Measurements from ENCODE around the gene NHSL1.

Gene NHSL1

DNA sequence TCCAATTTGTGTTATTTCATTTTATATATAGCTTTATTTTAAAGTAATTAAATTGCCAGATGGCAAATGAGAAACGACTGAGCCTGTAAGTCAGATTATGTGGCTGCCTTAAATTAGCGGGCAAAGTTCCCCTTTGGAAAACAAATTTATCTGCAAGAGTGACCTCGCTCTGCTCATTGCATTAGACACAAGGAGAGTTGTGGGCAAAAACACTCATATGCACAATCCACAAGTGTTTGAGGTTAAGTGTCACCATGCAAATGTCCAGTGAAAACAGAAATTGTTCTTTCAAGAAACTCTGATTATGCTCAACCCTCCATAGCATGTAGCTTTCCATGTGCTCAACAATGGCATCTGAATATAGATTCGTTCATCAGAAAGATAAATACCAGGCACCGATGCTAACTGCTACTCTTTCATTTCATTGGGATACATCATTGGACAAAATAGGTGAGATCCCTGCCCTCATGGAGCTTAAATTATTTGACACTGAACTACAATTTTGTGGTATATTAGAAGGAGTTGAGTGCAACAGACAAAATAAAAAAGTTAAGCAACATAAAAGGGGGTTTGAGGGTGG, 1.7 kb upstream of the NHSL1 start:
- TF ChIP-seq RARB (CRISPR knock-in tag; IDR thresholded peaks at IDR 0.05) = no peak
- ATAC-seq = no peak

DNA sequence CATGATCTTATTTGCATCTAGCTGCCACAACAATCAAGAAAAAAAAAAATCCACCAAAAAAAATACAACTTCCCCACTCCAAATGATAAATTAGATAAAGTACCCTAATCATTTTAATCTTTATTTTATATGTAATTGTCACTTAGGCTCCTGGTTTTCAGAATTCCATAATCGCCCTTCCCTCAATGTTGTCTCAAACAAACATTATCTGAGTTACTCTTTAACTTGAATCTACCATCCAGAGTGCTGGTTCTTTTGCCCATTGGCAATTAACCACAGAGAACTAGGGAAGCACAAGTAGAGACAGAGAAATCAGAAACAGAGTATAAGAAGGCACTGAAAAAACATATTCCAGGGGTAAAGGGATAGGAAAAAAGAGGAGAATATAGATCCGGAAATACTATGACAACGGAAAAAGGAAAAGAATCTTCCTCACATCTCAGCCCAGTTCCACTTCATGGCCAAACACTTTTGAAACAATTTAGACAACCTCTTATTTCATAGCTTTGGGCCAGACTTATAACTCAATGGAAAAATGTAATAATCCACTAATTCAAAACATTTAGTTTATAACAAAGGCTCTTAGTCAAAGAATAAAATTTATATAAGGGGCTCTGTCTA, 861 bp upstream of the NHSL1 start:
- TF ChIP-seq ZNF565 (CRISPR knock-in tag; conservative IDR thresholded peaks at IDR 0.05; ENCODE audit: low read depth) (no peak), RARB (CRISPR knock-in tag; IDR thresholded peaks at IDR 0.05) (no peak), GLIS3 (CRISPR knock-in tag; IDR thresholded peaks at IDR 0.05) (no peak), ZC3H10 (CRISPR knock-in tag; IDR thresholded peaks at IDR 0.05) (no peak), BACH2 (CRISPR knock-in tag; IDR thresholded peaks at IDR 0.05; ENCODE audit: borderline replicate concordance) (no peak), SNAI2 (CRISPR knock-in tag; IDR thresholded peaks at IDR 0.05) (no peak), ZFP3 (CRISPR knock-in tag; IDR thresholded peaks at IDR 0.05) (no peak), TCF4 (CRISPR knock-in tag; IDR thresholded peaks at IDR 0.05; ENCODE audit: borderline replicate concordance) (no peak), TOX (CRISPR knock-in tag; IDR thresholded peaks at IDR 0.05; ENCODE audit: borderline replicate concordance) (no peak), ZNF8 (CRISPR knock-in tag; IDR thresholded peaks at IDR 0.05) (no peak), ZFP30 (CRISPR knock-in tag; IDR thresholded peaks at IDR 0.05) (no peak), PPARA (CRISPR knock-in tag; IDR thresholded peaks at IDR 0.05; ENCODE audit: borderline replicate concordance) (no peak), CSDC2 (CRISPR knock-in tag; IDR thresholded peaks at IDR 0.05) (no peak)
- TF ChIP-seq, protein P1, sequence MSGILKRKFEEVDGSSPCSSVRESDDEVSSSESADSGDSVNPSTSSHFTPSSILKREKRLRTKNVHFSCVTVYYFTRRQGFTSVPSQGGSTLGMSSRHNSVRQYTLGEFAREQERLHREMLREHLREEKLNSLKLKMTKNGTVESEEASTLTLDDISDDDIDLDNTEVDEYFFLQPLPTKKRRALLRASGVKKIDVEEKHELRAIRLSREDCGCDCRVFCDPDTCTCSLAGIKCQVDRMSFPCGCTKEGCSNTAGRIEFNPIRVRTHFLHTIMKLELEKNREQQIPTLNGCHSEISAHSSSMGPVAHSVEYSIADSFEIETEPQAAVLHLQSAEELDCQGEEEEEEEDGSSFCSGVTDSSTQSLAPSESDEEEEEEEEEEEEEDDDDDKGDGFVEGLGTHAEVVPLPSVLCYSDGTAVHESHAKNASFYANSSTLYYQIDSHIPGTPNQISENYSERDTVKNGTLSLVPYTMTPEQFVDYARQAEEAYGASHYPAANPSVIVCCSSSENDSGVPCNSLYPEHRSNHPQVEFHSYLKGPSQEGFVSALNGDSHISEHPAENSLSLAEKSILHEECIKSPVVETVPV (CRISPR knock-in tag; IDR thresholded peaks at IDR 0.05) = no peak
- TF ChIP-seq, protein P2, sequence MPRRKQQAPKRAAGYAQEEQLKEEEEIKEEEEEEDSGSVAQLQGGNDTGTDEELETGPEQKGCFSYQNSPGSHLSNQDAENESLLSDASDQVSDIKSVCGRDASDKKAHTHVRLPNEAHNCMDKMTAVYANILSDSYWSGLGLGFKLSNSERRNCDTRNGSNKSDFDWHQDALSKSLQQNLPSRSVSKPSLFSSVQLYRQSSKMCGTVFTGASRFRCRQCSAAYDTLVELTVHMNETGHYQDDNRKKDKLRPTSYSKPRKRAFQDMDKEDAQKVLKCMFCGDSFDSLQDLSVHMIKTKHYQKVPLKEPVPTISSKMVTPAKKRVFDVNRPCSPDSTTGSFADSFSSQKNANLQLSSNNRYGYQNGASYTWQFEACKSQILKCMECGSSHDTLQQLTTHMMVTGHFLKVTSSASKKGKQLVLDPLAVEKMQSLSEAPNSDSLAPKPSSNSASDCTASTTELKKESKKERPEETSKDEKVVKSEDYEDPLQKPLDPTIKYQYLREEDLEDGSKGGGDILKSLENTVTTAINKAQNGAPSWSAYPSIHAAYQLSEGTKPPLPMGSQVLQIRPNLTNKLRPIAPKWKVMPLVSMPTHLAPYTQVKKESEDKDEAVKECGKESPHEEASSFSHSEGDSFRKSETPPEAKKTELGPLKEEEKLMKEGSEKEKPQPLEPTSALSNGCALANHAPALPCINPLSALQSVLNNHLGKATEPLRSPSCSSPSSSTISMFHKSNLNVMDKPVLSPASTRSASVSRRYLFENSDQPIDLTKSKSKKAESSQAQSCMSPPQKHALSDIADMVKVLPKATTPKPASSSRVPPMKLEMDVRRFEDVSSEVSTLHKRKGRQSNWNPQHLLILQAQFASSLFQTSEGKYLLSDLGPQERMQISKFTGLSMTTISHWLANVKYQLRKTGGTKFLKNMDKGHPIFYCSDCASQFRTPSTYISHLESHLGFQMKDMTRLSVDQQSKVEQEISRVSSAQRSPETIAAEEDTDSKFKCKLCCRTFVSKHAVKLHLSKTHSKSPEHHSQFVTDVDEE (CRISPR knock-in tag; IDR thresholded peaks at IDR 0.05) = no peak
- TF ChIP-seq, protein P3, sequence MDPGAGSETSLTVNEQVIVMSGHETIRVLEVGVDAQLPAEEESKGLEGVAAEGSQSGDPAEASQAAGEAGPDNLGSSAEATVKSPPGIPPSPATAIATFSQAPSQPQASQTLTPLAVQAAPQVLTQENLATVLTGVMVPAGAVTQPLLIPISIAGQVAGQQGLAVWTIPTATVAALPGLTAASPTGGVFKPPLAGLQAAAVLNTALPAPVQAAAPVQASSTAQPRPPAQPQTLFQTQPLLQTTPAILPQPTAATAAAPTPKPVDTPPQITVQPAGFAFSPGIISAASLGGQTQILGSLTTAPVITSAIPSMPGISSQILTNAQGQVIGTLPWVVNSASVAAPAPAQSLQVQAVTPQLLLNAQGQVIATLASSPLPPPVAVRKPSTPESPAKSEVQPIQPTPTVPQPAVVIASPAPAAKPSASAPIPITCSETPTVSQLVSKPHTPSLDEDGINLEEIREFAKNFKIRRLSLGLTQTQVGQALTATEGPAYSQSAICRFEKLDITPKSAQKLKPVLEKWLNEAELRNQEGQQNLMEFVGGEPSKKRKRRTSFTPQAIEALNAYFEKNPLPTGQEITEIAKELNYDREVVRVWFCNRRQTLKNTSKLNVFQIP (CRISPR knock-in tag; IDR thresholded peaks at IDR 0.05; ENCODE audit: borderline replicate concordance, low read depth) = no peak

DNA sequence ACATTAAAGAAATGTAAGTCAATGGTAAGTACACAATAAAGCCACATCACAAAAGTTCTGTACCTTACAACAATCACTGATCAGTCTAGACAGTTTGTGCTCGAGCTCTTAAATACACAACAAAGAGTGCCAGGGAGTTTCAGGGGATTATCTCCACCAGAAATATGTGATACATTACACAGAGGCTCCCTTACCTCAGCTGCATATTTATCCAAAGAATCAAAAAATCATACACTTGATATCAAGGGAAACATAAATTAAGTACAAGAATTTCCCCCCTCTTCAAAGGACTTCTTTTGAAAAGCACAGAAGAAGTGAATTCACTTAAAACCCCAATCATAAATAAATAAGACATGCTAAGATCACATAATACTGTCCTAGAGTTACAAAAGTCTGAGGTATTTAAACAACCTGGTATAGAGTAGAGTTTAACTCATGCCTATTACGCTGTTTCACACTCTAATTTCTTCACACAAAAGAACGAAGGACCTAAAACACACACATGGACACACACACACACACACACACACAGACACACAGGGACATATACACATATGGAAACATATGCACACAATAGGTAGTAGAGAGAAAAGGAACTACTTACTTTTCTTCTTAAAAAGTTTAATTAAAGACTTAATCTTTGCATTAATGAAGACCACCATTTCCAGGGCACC, 528 bp downstream of the NHSL1 start:
- TF ChIP-seq RARB (CRISPR knock-in tag; IDR thresholded peaks at IDR 0.05) = no peak
- no peak for TF ChIP-seq ISL1 (CRISPR knock-in tag; IDR thresholded peaks at IDR 0.05)
- no peak for TF ChIP-seq ZNF565 (CRISPR knock-in tag; conservative IDR thresholded peaks at IDR 0.05; ENCODE audit: low read depth)
- TF ChIP-seq, protein P2 (CRISPR knock-in tag; IDR thresholded peaks at IDR 0.05) = no peak
- TF ChIP-seq ZNF8 (CRISPR knock-in tag; IDR thresholded peaks at IDR 0.05) = no peak
- TF ChIP-seq SNAI2 (CRISPR knock-in tag; IDR thresholded peaks at IDR 0.05) = no peak
- TF ChIP-seq, protein P4, sequence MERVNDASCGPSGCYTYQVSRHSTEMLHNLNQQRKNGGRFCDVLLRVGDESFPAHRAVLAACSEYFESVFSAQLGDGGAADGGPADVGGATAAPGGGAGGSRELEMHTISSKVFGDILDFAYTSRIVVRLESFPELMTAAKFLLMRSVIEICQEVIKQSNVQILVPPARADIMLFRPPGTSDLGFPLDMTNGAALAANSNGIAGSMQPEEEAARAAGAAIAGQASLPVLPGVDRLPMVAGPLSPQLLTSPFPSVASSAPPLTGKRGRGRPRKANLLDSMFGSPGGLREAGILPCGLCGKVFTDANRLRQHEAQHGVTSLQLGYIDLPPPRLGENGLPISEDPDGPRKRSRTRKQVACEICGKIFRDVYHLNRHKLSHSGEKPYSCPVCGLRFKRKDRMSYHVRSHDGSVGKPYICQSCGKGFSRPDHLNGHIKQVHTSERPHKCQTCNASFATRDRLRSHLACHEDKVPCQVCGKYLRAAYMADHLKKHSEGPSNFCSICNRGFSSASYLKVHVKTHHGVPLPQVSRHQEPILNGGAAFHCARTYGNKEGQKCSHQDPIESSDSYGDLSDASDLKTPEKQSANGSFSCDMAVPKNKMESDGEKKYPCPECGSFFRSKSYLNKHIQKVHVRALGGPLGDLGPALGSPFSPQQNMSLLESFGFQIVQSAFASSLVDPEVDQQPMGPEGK (CRISPR knock-in tag; IDR thresholded peaks at IDR 0.05; ENCODE audit: borderline replicate concordance) = no peak
- TF ChIP-seq GLIS3 (CRISPR knock-in tag; IDR thresholded peaks at IDR 0.05) = no peak
- TF ChIP-seq, protein P1 (CRISPR knock-in tag; IDR thresholded peaks at IDR 0.05) = no peak
- ATAC-seq = no peak

More for the DNA sequence above, 861 bp upstream of the NHSL1 start:
- ATAC-seq = no peak

All from SK-N-SH treated with all-trans-retinoic acid at 6 μM for 48 hours (cell line).